Activated CD8-positive, alpha-beta memory T cell treated with anti-CD3 and anti-CD28 coated beads, Interleukin-2, amount 50 U/mL, for 1 hour (primary cell): ENCODE measurements around the gene MAGEB6B.
"Not testable (repeated sequence)": the region's sequence is repeated elsewhere in the genome, so short reads cannot be mapped to it uniquely, and the experiment has no call there.

Source experiments
- DNase-seq: peaks from one replicate; pipeline ENCODE4 v3.0.0-alpha.2; 2020; ENCODE audit errors: extremely low read depth

MAGEB6B gene, protein sequence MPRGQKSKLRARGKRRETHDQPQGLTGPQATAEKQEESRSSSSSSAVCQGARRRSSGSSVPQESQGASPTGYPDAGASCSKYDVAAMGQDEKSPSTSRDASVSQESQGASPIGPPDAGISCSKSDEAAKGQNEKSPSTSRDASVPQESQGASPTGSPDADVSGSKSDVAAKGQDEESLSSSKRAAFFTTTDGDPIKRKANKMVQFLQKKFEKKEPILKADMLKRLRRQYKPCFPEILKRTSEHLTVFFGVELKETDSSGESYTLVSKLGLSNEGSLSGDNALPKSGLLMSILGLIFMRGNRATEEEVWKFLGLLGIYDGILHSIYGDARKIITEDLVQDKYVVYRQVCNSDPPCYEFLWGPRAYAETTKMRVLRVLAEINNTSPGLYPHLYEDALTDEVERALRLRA

DNA sequence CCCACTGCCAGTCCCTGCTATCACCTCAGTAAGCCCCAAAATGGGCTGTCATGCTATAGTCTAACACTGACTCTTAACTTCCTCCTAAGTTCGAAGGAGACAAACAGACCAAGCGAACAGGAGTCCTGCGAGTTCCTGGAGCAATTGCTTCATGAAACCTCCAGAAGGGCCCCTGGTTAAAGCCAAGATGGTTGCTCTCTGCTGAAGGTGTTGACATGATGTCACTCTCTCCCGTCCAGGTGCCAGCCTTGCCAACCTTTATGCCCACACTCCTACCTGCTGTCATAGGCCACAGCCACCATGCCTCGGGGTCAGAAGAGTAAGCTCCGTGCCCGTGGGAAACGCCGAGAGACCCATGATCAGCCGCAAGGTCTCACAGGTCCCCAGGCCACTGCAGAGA is at the start of gene MAGEB6B:
MAGEB6B (plus strand) TSS at position 301 of the 400 bp plus-strand sequence; CDS start at position 301, 0 bp downstream.
- no peak for DNase-seq

DNA sequence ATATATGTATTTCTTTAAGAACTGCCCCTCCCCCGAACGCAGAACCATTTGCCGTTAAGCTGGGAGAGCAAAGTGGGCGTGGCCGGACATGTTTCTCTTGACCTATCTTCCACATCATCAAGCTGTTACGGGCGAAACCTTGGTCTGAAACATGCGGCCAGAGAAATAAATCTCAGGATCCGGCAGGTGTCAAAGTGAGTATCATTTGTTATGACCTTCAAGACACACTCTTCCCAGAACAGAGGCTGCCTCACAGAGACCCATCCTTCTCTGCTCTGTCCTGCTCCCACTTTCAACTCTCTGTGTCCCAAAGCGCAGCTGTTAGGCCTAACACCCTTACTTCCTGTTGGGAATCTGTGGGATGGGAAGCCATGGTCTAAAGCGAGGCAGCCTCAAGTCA is 22.1 kb upstream of the MAGEB6B start, which contains the start of gene MAGEB18:
MAGEB18 (plus strand) TSS at position 70 of the 400 bp plus-strand sequence. CDS start 643 bp downstream, outside the sequence.
- DNase-seq, result no peak

DNA sequence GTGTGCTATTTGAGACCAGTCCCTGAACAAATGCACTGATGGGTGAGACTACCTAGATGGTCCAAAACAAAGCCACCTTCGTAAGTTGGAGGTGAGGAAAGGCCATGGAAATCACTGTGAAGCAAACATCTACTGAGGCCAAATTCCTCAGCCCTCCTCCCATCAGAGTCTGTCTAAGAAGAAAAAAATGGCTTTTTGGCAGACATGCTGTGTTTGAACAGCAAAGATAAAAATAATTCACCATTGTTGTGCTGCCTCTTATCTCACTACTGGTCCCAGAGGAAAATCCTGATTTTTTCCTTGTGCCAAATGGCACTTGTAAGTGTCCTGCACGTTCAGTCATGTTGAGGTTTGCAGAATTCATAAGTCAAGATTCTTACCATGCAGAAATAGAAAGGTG is 14.4 kb upstream of the MAGEB6B start:
- no peak for DNase-seq

DNA sequence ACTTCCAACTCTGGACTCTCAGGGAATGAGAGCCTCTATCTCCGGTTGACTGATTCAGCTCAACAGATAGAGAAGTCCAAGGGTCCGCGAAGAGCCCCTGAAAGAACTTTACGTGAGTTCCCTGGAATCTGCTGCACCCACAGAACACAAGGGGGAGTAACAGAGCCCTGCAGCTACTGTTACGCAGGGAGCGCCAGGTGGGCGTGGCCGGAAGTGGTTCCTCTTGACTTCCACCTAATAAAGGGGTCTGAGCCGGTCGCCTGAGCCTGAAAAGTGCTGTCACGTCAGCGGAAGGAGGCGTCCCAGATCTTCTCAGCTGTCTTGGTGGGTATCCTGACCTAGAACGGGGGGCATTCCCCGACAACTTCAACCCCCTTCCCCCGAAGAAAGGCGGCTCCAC is 31.8 kb downstream of the MAGEB6B start, which contains the start of gene MAGEB6:
MAGEB6 (plus strand) TSS at position 237 of the 400 bp plus-strand sequence. CDS start 1,407 bp downstream, outside the sequence.
- DNase-seq, result no peak

DNA sequence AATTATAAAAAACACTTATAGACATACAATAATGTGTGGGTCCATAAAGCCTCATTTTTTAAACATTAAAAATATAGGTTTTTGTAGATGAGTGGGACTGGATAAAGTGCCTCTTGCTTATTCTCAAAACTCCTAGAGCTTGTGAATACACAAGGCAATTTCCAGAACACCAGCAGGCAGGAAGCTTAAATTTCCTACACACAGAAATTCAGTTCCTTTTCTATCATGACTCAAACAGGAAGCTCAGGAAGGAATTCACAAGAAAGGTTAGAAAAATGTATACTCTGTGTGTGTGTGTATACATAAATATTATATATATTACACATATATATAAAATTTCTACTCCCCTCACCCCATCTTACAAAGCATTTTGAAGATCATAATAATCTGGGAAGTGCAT is 43.2 kb downstream of the MAGEB6B start:
- no peak for DNase-seq

DNA sequence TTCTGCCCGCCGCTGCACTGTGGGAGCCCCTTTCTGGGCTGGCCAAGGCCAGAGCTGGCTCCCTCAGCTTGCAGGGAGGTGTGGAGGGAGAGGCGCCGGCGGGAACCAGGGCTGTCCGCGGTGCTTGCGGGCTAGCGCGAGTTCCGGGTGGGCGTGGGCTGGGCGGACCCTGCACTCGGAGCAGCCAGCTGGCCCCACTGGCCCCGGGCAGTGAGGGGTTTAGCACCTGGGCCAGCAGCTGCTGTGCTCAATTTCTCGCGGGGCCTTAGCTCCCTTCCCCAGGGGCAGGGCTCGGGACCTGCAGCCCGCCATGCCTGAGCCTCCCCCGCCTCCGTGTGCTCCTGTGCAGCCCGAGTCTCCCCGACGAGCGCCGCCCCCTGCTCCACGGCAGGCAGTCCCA is 44.3 kb downstream of the MAGEB6B start:
- not testable (repeated sequence) for DNase-seq

DNA sequence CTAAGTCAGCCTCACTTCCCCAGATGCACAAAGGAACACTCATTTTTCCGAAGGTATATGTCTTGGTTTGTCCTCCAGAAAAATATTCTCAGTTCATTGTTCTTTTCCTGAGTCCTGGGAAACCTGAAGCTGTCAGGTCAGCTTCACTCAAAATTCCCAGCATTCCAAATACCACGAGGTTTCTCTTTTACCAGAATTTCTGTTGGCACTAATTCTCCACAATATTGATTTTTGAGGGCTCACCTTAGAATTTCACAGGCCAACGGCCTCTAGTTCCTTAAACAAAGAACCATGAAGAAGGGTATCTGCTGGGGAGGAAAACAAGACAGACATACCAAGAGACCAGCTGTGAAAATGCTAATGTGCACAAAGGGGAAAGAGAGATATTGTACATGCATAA is 47.6 kb downstream of the MAGEB6B start:
- DNase-seq, result no peak
